Middle frontal gyrus (tissue), 1 donor: ENCODE measurements around the gene PKM.

Experiments
- DNase-seq: peaks from one replicate; pipeline ENCODE4 v3.0.0-alpha.2; 2015; ENCODE audit warnings: low spot score; ENCODE audit errors: extremely low spot score

The PKM gene

GRCh38 chr15:72235298-72235697 lies 4.3 kb upstream of the PKM start:
- DNase-seq, result no peak

- no peak for DNase-seq
These were observed 2.8 kb upstream of the PKM start for GRCh38 chr15:72233769-72234168.

GRCh38 chr15:72231833-72232478 lies 966 bp upstream of the PKM start:
- no peak for DNase-seq

GRCh38 chr15:72230197-72231065 lies 559 bp downstream of the PKM start:
- peak; percentile 58 for DNase-seq

DNA sequence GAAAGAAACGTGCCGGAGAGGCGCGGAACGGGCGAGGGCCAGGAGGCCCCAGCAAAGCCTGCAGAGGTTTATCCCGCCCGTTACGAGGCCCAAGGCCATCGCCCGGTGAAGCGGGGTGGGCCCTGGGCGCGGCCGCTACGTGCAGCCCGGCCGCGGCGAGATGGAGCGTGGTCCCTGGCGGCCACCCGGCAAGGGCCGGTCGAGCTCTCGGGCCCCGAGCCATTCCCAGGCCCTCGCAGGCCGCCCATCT lies 1.1 kb downstream of the PKM start:
- no peak for DNase-seq

GRCh38 chr15:72229076-72229946 lies 1.7 kb downstream of the PKM start:
- no peak for DNase-seq

GRCh38 chr15:72227720-72228119 lies 3.3 kb downstream of the PKM start:
- DNase-seq, result no peak

DNA sequence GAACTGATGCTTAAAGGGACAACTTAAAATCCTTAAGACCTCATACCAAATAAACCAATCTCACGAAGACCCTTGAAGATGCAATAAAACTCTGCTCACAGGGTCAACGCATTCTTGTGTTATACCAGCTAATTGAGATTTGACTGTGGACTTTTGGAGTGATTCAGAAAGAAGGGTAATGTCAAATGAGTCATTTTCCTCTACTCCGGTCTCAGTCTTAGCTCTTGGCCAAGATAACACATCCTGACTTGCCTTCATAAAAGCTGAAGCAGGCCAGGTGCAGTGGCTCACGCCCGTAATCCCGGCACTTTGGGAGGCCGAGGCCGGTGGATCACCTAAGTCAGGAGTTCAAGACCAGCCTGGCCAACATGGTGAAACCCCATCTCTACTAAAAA lies 3.8 kb downstream of the PKM start:
- no peak for DNase-seq

DNA sequence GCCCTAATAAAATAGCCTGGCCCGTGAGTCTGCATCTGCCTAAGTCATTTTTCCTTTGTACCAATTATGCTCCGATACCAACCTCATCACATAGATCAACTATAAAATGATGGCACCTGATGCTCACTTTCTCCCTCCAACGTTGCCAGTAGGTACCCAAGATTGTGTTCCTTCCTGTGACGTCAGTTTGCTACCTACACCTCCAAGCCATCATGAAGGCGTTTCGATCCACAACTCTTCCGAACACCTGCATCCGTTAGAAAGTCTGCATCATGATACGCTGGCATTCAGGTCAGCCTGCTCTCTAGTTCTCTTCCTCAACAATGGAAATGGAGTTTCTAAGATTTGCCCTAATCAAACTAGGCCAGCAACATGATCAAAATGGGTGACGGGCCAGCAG lies 7.7 kb downstream of the PKM start:
- no peak for DNase-seq

DNA sequence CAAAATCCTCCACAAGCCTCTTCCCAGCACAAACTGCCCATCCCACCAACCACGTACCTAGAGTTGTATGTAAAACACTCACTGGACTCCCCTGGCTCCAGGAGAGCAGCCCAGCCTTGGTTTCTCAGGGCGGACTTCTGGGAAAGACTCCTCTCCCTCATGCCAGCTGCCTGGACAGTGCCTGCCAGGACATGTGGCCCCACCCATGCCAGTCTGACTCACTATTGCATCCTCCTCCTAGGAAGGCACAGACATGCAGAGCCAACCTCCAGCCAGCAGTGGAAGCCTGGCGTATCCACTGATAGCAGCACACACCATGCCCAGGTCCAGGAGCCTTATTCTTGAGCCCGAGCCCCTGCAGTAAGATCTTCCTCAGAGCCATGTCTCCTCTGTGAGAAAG lies 8.6 kb downstream of the PKM start:
- no peak for DNase-seq

- no peak for DNase-seq
These were observed 10.3 kb downstream of the PKM start for GRCh38 chr15:72220687-72221086.

GRCh38 chr15:72217216-72217615 lies 13.8 kb downstream of the PKM start:
- no peak for DNase-seq

DNA sequence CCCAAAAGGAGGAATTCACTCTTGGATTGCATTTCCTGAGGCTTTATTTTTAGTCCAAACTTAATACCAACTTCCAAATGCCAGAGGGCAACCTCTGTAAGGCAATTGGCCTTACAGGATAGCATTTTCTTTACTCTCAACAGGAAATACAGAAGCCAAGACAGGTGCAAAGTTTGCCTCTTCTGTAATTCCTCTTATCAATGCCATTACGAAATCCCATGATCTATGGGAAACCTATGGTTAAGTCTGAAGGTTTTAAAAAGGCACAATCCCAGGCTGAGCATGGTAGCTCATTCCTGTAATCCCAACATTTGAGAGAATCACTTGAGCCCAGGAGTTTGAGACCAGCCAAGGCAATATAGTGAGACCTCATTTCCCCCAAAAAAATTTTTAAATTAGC lies 14.9 kb downstream of the PKM start:
- DNase-seq, result no peak

- no peak for DNase-seq
These were observed 23.4 kb downstream of the PKM start for GRCh38 chr15:72207558-72208085.

- DNase-seq, result no peak
These were observed 24.4 kb downstream of the PKM start for GRCh38 chr15:72206677-72207000.

GRCh38 chr15:72205896-72206676 lies 24.9 kb downstream of the PKM start:
- DNase-seq, result no peak

DNA sequence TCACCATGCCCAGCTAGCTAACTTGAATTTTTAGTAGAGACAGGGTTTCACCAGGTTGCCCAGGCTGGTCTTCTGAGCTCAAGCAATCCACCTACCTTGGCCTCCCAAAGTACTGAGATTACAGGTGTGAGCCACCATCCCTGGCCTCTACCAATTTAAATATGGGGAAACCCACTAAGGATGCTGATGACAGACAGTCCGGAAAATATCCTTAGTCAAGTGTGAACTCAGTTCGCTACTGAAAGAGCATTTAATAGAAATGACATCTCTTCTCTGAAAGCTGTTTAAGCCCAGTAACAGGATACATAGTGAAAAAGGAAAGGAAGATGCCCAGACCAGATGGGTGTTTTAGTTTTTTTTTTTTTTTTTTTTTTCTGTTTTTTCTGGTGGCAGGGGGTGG lies 25.7 kb downstream of the PKM start:
- no peak for DNase-seq

DNA sequence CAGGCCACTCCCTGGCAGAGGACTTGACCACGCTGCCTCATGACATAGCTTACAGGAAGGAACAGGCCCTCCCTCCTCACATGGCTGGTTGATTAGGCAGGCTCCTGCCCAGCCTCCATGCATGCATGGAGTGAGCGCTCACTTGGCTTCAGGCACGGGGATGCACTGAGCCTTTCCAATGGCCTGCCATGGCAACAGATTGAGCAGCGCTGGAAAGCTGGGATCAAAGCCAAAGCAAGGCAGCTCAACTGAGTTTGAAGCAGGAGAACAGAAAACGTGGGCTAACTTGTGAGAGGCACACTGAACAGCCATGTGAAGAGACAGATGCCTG lies 27.5 kb downstream of the PKM start:
- peak; percentile 84 for DNase-seq

DNA sequence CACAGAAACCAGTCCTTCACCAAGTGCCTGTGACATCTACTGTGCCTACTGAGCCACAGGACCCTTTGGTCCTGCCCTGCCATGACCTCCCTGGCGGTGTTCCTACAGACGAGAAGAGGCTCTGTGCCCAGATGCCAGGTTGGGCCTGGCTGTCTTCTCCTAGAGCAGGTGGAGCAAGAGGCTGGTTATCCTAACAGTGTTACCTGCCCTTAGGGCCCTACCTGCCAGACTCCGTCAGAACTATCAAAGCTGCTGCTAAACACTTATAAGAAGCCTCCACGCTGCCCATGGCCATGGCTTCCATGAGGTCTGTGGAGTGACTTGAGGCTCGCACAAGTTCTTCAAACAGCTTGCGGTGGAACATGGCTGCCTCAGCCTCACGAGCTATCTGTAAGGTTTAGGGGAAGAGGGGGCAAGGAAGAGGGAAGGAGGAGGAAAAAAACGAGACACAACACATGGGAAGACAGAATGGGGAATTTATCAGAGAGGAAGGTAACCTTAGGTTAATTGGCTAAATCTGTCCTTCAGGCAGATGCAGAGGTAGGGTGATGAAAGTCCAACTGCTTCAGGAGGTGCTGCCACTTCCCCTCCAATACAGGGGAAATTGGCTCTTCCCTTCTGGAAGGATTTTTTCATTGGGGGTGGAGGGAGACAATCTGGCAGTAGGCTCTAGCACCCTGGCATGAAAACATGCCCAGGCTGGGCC lies 28.0 kb downstream of the PKM start:
- no peak for DNase-seq

GRCh38 chr15:72202302-72202701 lies 28.7 kb downstream of the PKM start:
- no peak for DNase-seq

GRCh38 chr15:72201391-72201921 lies 29.5 kb downstream of the PKM start:
- DNase-seq, result no peak
